Natural killer cell treated with Interleukin-12 subunit alpha and Interleukin-12 subunit beta and Interleukin-15 and Interleukin-18, amount 100 ng/mL, for 72 hours (primary cell): Measurements from ENCODE around the gene TK2. TPM values are rescaled to one million over a fixed set of nuclear protein-coding genes. Genes with fewer than 3 reads are reported as not detected.

ENCODE experiments used
- ATAC-seq, 2 donors: fragments of 150-1000 bp; cut with Tn5 transposase in 1 of 2; sonication (Bioruptor Pico), chemical (Tn5 transposase) in 1 of 2; 2 replicates each; pipeline ENCODE4 v1.10.0; 2021
- DNase-seq: peaks from one replicate; pipeline ENCODE4 v3.0.0; 2022; ENCODE audit warnings: low spot score
- H3K27ac Mint-ChIP-seq, 2 donors: 1 replicate in 1 of 2; 2 replicates in 1 of 2; pipeline ENCODE4 v1.8.0; 2022; ENCODE audit warnings: mixed read lengths in 2 of 2, mild to moderate bottlenecking in 1 of 2, moderate library complexity in 1 of 2
- H3K27me3 Mint-ChIP-seq, 2 donors: 1 replicate in 1 of 2; 2 replicates in 1 of 2; pipeline ENCODE4 v1.8.0; 2022; ENCODE audit warnings: mixed read lengths in 2 of 2
- H3K36me3 Mint-ChIP-seq: one replicate; pipeline ENCODE4 v1.8.0; 2022; ENCODE audit warnings: mixed read lengths
- H3K4me1 Mint-ChIP-seq, 2 donors: 1 replicate in 1 of 2; 2 replicates in 1 of 2; pipeline ENCODE4 v1.8.0; 2022; ENCODE audit warnings: low read depth in 2 of 2, mixed read lengths in 2 of 2, mild to moderate bottlenecking in 1 of 2
- H3K4me3 Mint-ChIP-seq: one replicate; pipeline ENCODE4 v1.8.0; 2022; ENCODE audit warnings: mixed read lengths
- H3K9me3 Mint-ChIP-seq: 2 replicates; pipeline ENCODE4 v1.8.0; 2022; ENCODE audit warnings: mixed read lengths
- total RNA-seq, 2 donors: library from RNA; stranded (reverse); gene quantifications; one replicate each; pipeline ENCODE4 v1.2.3, GENCODE V29; 2022

The TK2 gene
- total RNA-seq, 2 donors from 2014 or later = 5.9 to 6.3 TPM

- DNase-seq (no peak), ATAC-seq (peak; percentile 10 to 11)
- H3K27ac Mint-ChIP-seq = peak overlapping the region in 1 of 2 donors; percentile 33
- H3K4me1 Mint-ChIP-seq = no peaks in the 10 kb centered on the region
- no peaks in the 10 kb centered on the region for H3K36me3 Mint-ChIP-seq
- H3K4me3 Mint-ChIP-seq = no peak overlapping the region
- no peaks in the 10 kb centered on the region for H3K9me3 Mint-ChIP-seq
- H3K27me3 Mint-ChIP-seq = no peaks in the 10 kb centered on the region
Observed at GRCh38 chr16:66490774-66491715, 58.9 kb downstream of the TK2 start.

GRCh38 chr16:66489818-66490217 is 60.1 kb downstream of the TK2 start:
- H3K9me3 Mint-ChIP-seq = no peaks in the 10 kb centered on the region
- no peak overlapping the region for H3K27ac Mint-ChIP-seq
- H3K4me3 Mint-ChIP-seq = no peak overlapping the region
- no peaks in the 10 kb centered on the region for H3K27me3 Mint-ChIP-seq
- DNase-seq (no peak), ATAC-seq (no peak)
- H3K36me3 Mint-ChIP-seq = no peaks in the 10 kb centered on the region
- no peaks in the 10 kb centered on the region for H3K4me1 Mint-ChIP-seq

- ATAC-seq (no peak), DNase-seq (no peak)
- peaks cover under 1% of the 10 kb centered on the region in 2 donors for H3K4me1 Mint-ChIP-seq
- H3K36me3 Mint-ChIP-seq = no peaks in the 10 kb centered on the region
- H3K27ac Mint-ChIP-seq = no peak overlapping the region
- no peaks in the 10 kb centered on the region for H3K9me3 Mint-ChIP-seq
- H3K4me3 Mint-ChIP-seq = no peak overlapping the region
- no peaks in the 10 kb centered on the region for H3K27me3 Mint-ChIP-seq
Observed at GRCh38 chr16:66489385-66489784, 60.5 kb downstream of the TK2 start.

- Mint-ChIP-seq H3K9me3 (no peaks in the 10 kb centered on the region), H3K4me3 (no peak overlapping the region), H3K4me1 (peaks cover 9 to 10% of the 10 kb centered on the region in 2 donors), H3K36me3 (no peaks in the 10 kb centered on the region), H3K27me3 (no peaks in the 10 kb centered on the region), H3K27ac (peak overlapping the region in 1 of 2 donors; percentile 48)
- ATAC-seq = no peak
- no peak for DNase-seq
Observed at GRCh38 chr16:66488505-66488904, 61.4 kb downstream of the TK2 start.

- no peaks in the 10 kb centered on the region for H3K27me3 Mint-ChIP-seq
Observed at GRCh38 chr16:66487580-66488275, 62.2 kb downstream of the TK2 start.

GRCh38 chr16:66486773-66487579 is 62.9 kb downstream of the TK2 start:
- peaks cover 14 to 16% of the 10 kb centered on the region in 2 donors for H3K4me1 Mint-ChIP-seq
- no peak overlapping the region for H3K27ac Mint-ChIP-seq
- H3K9me3 Mint-ChIP-seq = no peaks in the 10 kb centered on the region
- no peaks in the 10 kb centered on the region for H3K27me3 Mint-ChIP-seq
- H3K4me3 Mint-ChIP-seq = no peak overlapping the region
- no peak for DNase-seq
- ATAC-seq = peak in 1 of 2 donors; percentile 11
- H3K36me3 Mint-ChIP-seq = no peaks in the 10 kb centered on the region

More at GRCh38 chr16:66487580-66488275, 62.2 kb downstream of the TK2 start:
- peak overlapping the region in 1 of 2 donors; percentile 48 for H3K27ac Mint-ChIP-seq
- H3K4me1 Mint-ChIP-seq = peaks cover 14 to 16% of the 10 kb centered on the region in 2 donors
- ATAC-seq = no peak
- no peaks in the 10 kb centered on the region for H3K36me3 Mint-ChIP-seq
- no peaks in the 10 kb centered on the region for H3K9me3 Mint-ChIP-seq
- DNase-seq = no peak
- H3K4me3 Mint-ChIP-seq = no peak overlapping the region

GRCh38 chr16:66486199-66486772 is 63.6 kb downstream of the TK2 start:
- H3K4me3 Mint-ChIP-seq = no peak overlapping the region
- H3K27ac Mint-ChIP-seq = no peak overlapping the region
- H3K36me3 Mint-ChIP-seq = no peaks in the 10 kb centered on the region
- DNase-seq = no peak
- H3K4me1 Mint-ChIP-seq = peaks cover 14 to 16% of the 10 kb centered on the region in 2 donors
- H3K27me3 Mint-ChIP-seq = no peaks in the 10 kb centered on the region
- no peaks in the 10 kb centered on the region for H3K9me3 Mint-ChIP-seq
- no peak for ATAC-seq

- Mint-ChIP-seq H3K9me3 (no peaks in the 10 kb centered on the region), H3K27me3 (no peaks in the 10 kb centered on the region), H3K36me3 (no peaks in the 10 kb centered on the region), H3K4me3 (no peak overlapping the region), H3K4me1 (peaks cover 14 to 16% of the 10 kb centered on the region in 2 donors), H3K27ac (peak overlapping the region in 1 of 2 donors; percentile 85)
- DNase-seq (no peak), ATAC-seq (no peak)
Observed at GRCh38 chr16:66485376-66485775, 64.5 kb downstream of the TK2 start.

- H3K27ac Mint-ChIP-seq = no peak overlapping the region
- ATAC-seq (no peak), DNase-seq (no peak)
- no peaks in the 10 kb centered on the region for H3K27me3 Mint-ChIP-seq
- H3K36me3 Mint-ChIP-seq = no peaks in the 10 kb centered on the region
- no peaks in the 10 kb centered on the region for H3K9me3 Mint-ChIP-seq
- peak overlapping the region; percentile 6 for H3K4me3 Mint-ChIP-seq
- H3K4me1 Mint-ChIP-seq = peaks cover 14 to 16% of the 10 kb centered on the region in 2 donors
Observed at GRCh38 chr16:66484453-66485213, 65.3 kb downstream of the TK2 start.

GRCh38 chr16:66483689-66484452 is 66.1 kb downstream of the TK2 start:
- H3K4me3 Mint-ChIP-seq = peak overlapping the region; percentile 12
- H3K27ac Mint-ChIP-seq = peak overlapping the region in 1 of 2 donors; percentile 37
- ATAC-seq = peak; percentile 74 to 79
- no peaks in the 10 kb centered on the region for H3K27me3 Mint-ChIP-seq
- H3K36me3 Mint-ChIP-seq = no peaks in the 10 kb centered on the region
- peaks cover 14 to 17% of the 10 kb centered on the region in 2 donors for H3K4me1 Mint-ChIP-seq
- DNase-seq = peak; percentile 78
- no peaks in the 10 kb centered on the region for H3K9me3 Mint-ChIP-seq

- no peaks in the 10 kb centered on the region for H3K36me3 Mint-ChIP-seq
- ATAC-seq = no peak
- no peak overlapping the region for H3K4me3 Mint-ChIP-seq
- no peaks in the 10 kb centered on the region for H3K9me3 Mint-ChIP-seq
- peaks cover 19 to 21% of the 10 kb centered on the region in 2 donors for H3K4me1 Mint-ChIP-seq
- no peaks in the 10 kb centered on the region for H3K27me3 Mint-ChIP-seq
- no peak overlapping the region for H3K27ac Mint-ChIP-seq
- no peak for DNase-seq
Observed at GRCh38 chr16:66481943-66482390, 68.0 kb downstream of the TK2 start.
